H9 (cell line): Measurements from ENCODE around the gene EFCAB14. TPM values are rescaled to one million over a fixed set of nuclear protein-coding genes. Genes with fewer than 3 reads are reported as not detected.

ENCODE experiments used
- DNase-seq: peaks from one replicate; pipeline ENCODE4 v3.0.0-alpha.2; 2017
- H2AFZ ChIP-seq: one replicate; pipeline ENCODE4 v1.6.1; 2013; ENCODE audit warnings: mild to moderate bottlenecking, low read length, control low read depth, moderate library complexity
- H2AK5ac ChIP-seq: 2 replicates; pipeline ENCODE4 v1.6.1; 2013; ENCODE audit warnings: low read length, control low read depth, mixed read lengths; ENCODE audit not compliant: insufficient read length
- H2BK120ac ChIP-seq: one replicate; pipeline ENCODE4 v1.6.1; 2013; ENCODE audit warnings: low read depth, mild to moderate bottlenecking, low read length, control low read depth, inconsistent platforms; ENCODE audit not compliant: poor library complexity, severe bottlenecking
- H2BK12ac ChIP-seq: 2 replicates; pipeline ENCODE4 v1.6.1; 2013; ENCODE audit warnings: low read length, control low read depth, mixed read lengths, low read depth; ENCODE audit not compliant: insufficient read length
- H2BK15ac ChIP-seq: 2 replicates; pipeline ENCODE4 v1.6.1; 2013; ENCODE audit warnings: low read depth, low read length, control low read depth
- H2BK20ac ChIP-seq: one replicate; pipeline ENCODE4 v1.6.1; 2013; ENCODE audit warnings: low read depth, mild to moderate bottlenecking, low read length, control low read depth, inconsistent platforms; ENCODE audit not compliant: poor library complexity, severe bottlenecking
- H2BK5ac ChIP-seq: 2 replicates; pipeline ENCODE4 v1.6.1; 2013; ENCODE audit warnings: low read length, control low read depth, mixed read lengths; ENCODE audit not compliant: insufficient read length
- H3K14ac ChIP-seq: 2 replicates; pipeline ENCODE4 v1.6.1; 2013; ENCODE audit warnings: low read length, control low read depth; ENCODE audit not compliant: insufficient read depth
- H3K18ac ChIP-seq: 2 replicates; pipeline ENCODE4 v1.6.1; 2013; ENCODE audit warnings: low read depth, mild to moderate bottlenecking, mixed read lengths, low read length, control low read depth; ENCODE audit not compliant: insufficient read length
- H3K23ac ChIP-seq: 2 replicates; pipeline ENCODE4 v1.6.1; 2013; ENCODE audit warnings: low read length, control low read depth, mixed read lengths, low read depth; ENCODE audit not compliant: insufficient read length
- H3K23me2 ChIP-seq: 2 replicates; pipeline ENCODE4 v1.6.1; 2013; ENCODE audit warnings: low read depth, mild to moderate bottlenecking, mixed read lengths, low read length, control low read depth; ENCODE audit not compliant: insufficient read length, poor library complexity, severe bottlenecking
- H3K27ac ChIP-seq: 2 replicates; pipeline ENCODE4 v1.5.1; 2013; ENCODE audit warnings: low read length, control low read depth, mixed read lengths, low read depth; ENCODE audit not compliant: insufficient read length
- H3K27me3 ChIP-seq: 2 replicates; pipeline ENCODE4 v1.6.1; 2013; ENCODE audit warnings: low read length, control low read depth, inconsistent platforms; ENCODE audit not compliant: insufficient read depth
- H3K4ac ChIP-seq: 2 replicates; pipeline ENCODE4 v1.6.1; 2013; ENCODE audit warnings: low read depth, mild to moderate bottlenecking, control low read depth, inconsistent platforms, low read length, moderate library complexity
- H3K4me1 ChIP-seq: 2 replicates; pipeline ENCODE4 v1.6.1; 2013; ENCODE audit warnings: low read length, control low read depth, inconsistent platforms; ENCODE audit not compliant: insufficient read depth
- H3K4me2 ChIP-seq: 2 replicates; pipeline ENCODE4 v1.6.1; 2013; ENCODE audit warnings: low read length, control low read depth, mixed read lengths; ENCODE audit not compliant: insufficient read length, insufficient read depth
- H3K56ac ChIP-seq: 2 replicates; pipeline ENCODE4 v1.6.1; 2013; ENCODE audit warnings: low read depth, mild to moderate bottlenecking, mixed read lengths, low read length, control low read depth; ENCODE audit not compliant: insufficient read length
- H3K79me1 ChIP-seq: 2 replicates; pipeline ENCODE4 v1.6.1; 2013; ENCODE audit warnings: low read depth, mild to moderate bottlenecking, moderate library complexity, low read length, control low read depth, inconsistent platforms; ENCODE audit not compliant: insufficient read depth, poor library complexity, severe bottlenecking
- H3K79me2 ChIP-seq: 2 replicates; pipeline ENCODE4 v1.6.1; 2013; ENCODE audit warnings: low read length, control low read depth, inconsistent platforms; ENCODE audit not compliant: insufficient read depth
- H3K9ac ChIP-seq: 2 replicates; pipeline ENCODE4 v1.6.1; 2013; ENCODE audit warnings: low read length, control low read depth, mixed read lengths; ENCODE audit not compliant: insufficient read length; ENCODE audit errors: extremely low read depth
- H3K9me3 ChIP-seq: one replicate; pipeline ENCODE4 v1.6.1; 2013; ENCODE audit warnings: low read depth, low read length, inconsistent platforms; ENCODE audit not compliant: control insufficient read depth
- H3T11ph ChIP-seq: one replicate; pipeline ENCODE4 v1.6.1; 2013; ENCODE audit warnings: mild to moderate bottlenecking, low read length, control low read depth, inconsistent platforms
- H4K20me1 ChIP-seq: one replicate; pipeline ENCODE4 v1.6.1; 2013; ENCODE audit not compliant: control insufficient read depth, insufficient read length, insufficient read depth
- H4K5ac ChIP-seq: 2 replicates; pipeline ENCODE4 v1.6.1; 2013; ENCODE audit warnings: low read depth, mild to moderate bottlenecking, mixed read lengths, low read length, control low read depth; ENCODE audit not compliant: insufficient read length
- H4K8ac ChIP-seq: replicated peaks from 2 replicates; pipeline ENCODE4 v1.6.1; 2013; ENCODE audit warnings: low read length, control low read depth, mixed read lengths, low read depth; ENCODE audit not compliant: insufficient read length
- H4K91ac ChIP-seq: 2 replicates; pipeline ENCODE4 v1.6.1; 2013; ENCODE audit warnings: low read depth, mild to moderate bottlenecking, moderate library complexity, mixed read lengths, low read length, control low read depth; ENCODE audit not compliant: insufficient read length
- H3K27ac Mint-ChIP-seq, 3 experiments: 2 replicates in 2 of 3; 3 replicates in 1 of 3; pipeline ENCODE4 v1.8.0; 2020 to 2021; ENCODE audit warnings: mixed read lengths in 3 of 3, mild to moderate bottlenecking in 1 of 3, moderate library complexity in 1 of 3
- H3K27me3 Mint-ChIP-seq: 2 replicates; pipeline ENCODE4 v1.8.0; 2021; ENCODE audit warnings: low read depth, mild to moderate bottlenecking, moderate library complexity, mixed read lengths
- H3K36me3 Mint-ChIP-seq, 3 experiments: 2 replicates in 2 of 3; 3 replicates in 1 of 3; pipeline ENCODE4 v1.8.0; 2020 to 2021; ENCODE audit warnings: low read depth in 3 of 3, mixed read lengths in 3 of 3; ENCODE audit not compliant: insufficient read depth in 1 of 3
- H3K4me1 Mint-ChIP-seq, 2 experiments: 2 replicates each; pipeline ENCODE4 v1.8.0; 2020; ENCODE audit warnings: mixed read lengths in 2 of 2
- H3K4me3 Mint-ChIP-seq, 2 experiments: 2 replicates in 1 of 2; 3 replicates in 1 of 2; pipeline ENCODE4 v1.8.0; 2020 to 2021; ENCODE audit warnings: mild to moderate bottlenecking in 2 of 2, mixed read lengths in 2 of 2, moderate library complexity in 1 of 2
- H3K9me3 Mint-ChIP-seq, 2 experiments: 2 replicates in 1 of 2; 3 replicates in 1 of 2; pipeline ENCODE4 v1.8.0; 2020; ENCODE audit warnings: mild to moderate bottlenecking in 2 of 2, mixed read lengths in 2 of 2, moderate library complexity in 1 of 2
- WGBS: extraction: QIAGEN DNeasy Blood & Tissue Kit; methylation state at CpG from one replicate; pipeline ENCODE4 v1.1.7; 2013; ENCODE audit warnings: missing lambda C conversion rate, low lambda C conversion rate, mixed read lengths; ENCODE audit not compliant: insufficient read length; ENCODE audit errors: extremely low coverage; 5-methylcytosine and 5-hydroxymethylcytosine counted together
- total RNA-seq: library from RNA; stranded (reverse); gene quantifications from 2 replicates; pipeline ENCODE4 v1.2.1, GENCODE V29; 2021
- TF ChIP-seq, protein P1 (sequence below): fragments of 200-600 bp; sonication (generic); conservative IDR thresholded peaks from 3 replicates; pipeline ENCODE4 v1.8.0; 2021; ENCODE audit warnings: antibody characterized with exemption, mild to moderate bottlenecking

EFCAB14 gene
- total RNA-seq, 1 experiment from 2014 or later: 42.2 TPM

GRCh38 chr1:46682064-46682463, 36.9 kb downstream of the EFCAB14 start:
- Mint-ChIP-seq H3K4me1 (peaks cover 14% of the 10 kb centered on the region in 2 experiments), H3K4me3 (no peak overlapping the region; a peak in 1 of 5 replicates), H3K27ac (no peak overlapping the region), H3K27me3 (no peaks in the 10 kb centered on the region), H3K36me3 (peaks cover 13 to 86% (median 74%) of the 10 kb centered on the region in 3 experiments; a peak in 6 of 7 replicates), H3K9me3 (no peaks in the 10 kb centered on the region)
- Histone ChIP-seq H3K79me2 (no peaks in the 10 kb centered on the region), H2BK12ac (no peak overlapping the region), H3K27me3 (no peaks in the 10 kb centered on the region), H3K23ac (no peak overlapping the region), H2BK20ac (no peak overlapping the region), H2AFZ (no peak overlapping the region), H2BK15ac (no peak overlapping the region), H3K14ac (no peak overlapping the region), H3K56ac (no peak overlapping the region), H3K4ac (no peak overlapping the region), H3K4me1 (no peaks in the 10 kb centered on the region; the same call in 1 of the 2 replicates), H4K91ac (no peak overlapping the region), H2BK5ac (no peak overlapping the region), H4K5ac (no peak overlapping the region), H4K8ac (no peak overlapping the region), H4K20me1 (no peaks in the 10 kb centered on the region), H3K9me3 (no peaks in the 10 kb centered on the region), H3K4me2 (no peak overlapping the region), H2BK120ac (no peak overlapping the region), H3K79me1 (no peaks in the 10 kb centered on the region), H2AK5ac (no peak overlapping the region), H3K27ac (no peak overlapping the region), H3K23me2 (no peaks in the 10 kb centered on the region), H3K9ac (no peak overlapping the region), H3K18ac (no peak overlapping the region), H3T11ph (no peak overlapping the region)
- no CpG with 5 or more reads among the region's 1 CpG for WGBS
- TF ChIP-seq, protein P1, sequence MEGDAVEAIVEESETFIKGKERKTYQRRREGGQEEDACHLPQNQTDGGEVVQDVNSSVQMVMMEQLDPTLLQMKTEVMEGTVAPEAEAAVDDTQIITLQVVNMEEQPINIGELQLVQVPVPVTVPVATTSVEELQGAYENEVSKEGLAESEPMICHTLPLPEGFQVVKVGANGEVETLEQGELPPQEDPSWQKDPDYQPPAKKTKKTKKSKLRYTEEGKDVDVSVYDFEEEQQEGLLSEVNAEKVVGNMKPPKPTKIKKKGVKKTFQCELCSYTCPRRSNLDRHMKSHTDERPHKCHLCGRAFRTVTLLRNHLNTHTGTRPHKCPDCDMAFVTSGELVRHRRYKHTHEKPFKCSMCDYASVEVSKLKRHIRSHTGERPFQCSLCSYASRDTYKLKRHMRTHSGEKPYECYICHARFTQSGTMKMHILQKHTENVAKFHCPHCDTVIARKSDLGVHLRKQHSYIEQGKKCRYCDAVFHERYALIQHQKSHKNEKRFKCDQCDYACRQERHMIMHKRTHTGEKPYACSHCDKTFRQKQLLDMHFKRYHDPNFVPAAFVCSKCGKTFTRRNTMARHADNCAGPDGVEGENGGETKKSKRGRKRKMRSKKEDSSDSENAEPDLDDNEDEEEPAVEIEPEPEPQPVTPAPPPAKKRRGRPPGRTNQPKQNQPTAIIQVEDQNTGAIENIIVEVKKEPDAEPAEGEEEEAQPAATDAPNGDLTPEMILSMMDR: no peak
- DNase-seq: no peak
